K562 (cell line): ENCODE data around the gene BSDC1. TPM values are rescaled to one million over a fixed set of nuclear protein-coding genes. Genes with fewer than 3 reads are reported as not detected.

Experiments used
- CEBPG ChIP-seq, 3 experiments: fragments of 200-800 bp in 1 of 3; sonication (Bioruptor generic) in 1 of 3; sonication (generic) in 1 of 3; formaldehyde crosslinking in 1 of 3; IDR thresholded peaks in 2 of 3; conservative IDR thresholded peaks in 1 of 3; 2 replicates each; pipeline versions ENCODE4 v1.6.1 to v1.8.0; 2016 to 2022; ENCODE audit warnings: missing compliant biosample characterization in 2 of 3, missing genetic modification characterization in 2 of 3, mild to moderate bottlenecking in 1 of 3, missing genetic modification reagents in 1 of 3
- ETV1 ChIP-seq: fragments of 450-650 bp; conservative IDR thresholded peaks from 2 replicates; pipeline ENCODE4 v1.6.1; 2016; ENCODE audit warnings: missing genetic modification characterization, control low read depth, low read depth, missing compliant biosample characterization
- ETV6 ChIP-seq, 3 experiments: fragments of 150-350 bp in 1 of 3; sonication (generic) in 1 of 3; formaldehyde crosslinking in 1 of 3; IDR thresholded peaks; 2 replicates each; pipeline versions ENCODE4 v1.6.1 to v1.8.0; 2014 to 2022; ENCODE audit warnings: borderline replicate concordance in 2 of 3, low read depth in 2 of 3, antibody characterized with exemption in 1 of 3, low read length in 1 of 3, mild to moderate bottlenecking in 1 of 3, missing genetic modification reagents in 1 of 3
- FIP1L1 ChIP-seq: fragments of 200-400 bp; formaldehyde crosslinking; IDR thresholded peaks from 2 replicates; pipeline ENCODE4 v1.6.1; 2018; ENCODE audit warnings: mild to moderate bottlenecking, low read depth, low read length; ENCODE audit not compliant: poor library complexity, severe bottlenecking
- HDAC2 ChIP-seq: fragments of 450-650 bp; IDR thresholded peaks from 2 replicates; pipeline ENCODE4 v1.6.1; 2016; ENCODE audit warnings: mild to moderate bottlenecking
- JUND ChIP-seq, 2 experiments: IDR thresholded peaks; 2 replicates in 1 of 2; 3 replicates in 1 of 2; pipeline ENCODE4 v1.6.1; 2011; ENCODE audit warnings: borderline replicate concordance in 2 of 2, low read depth in 2 of 2, low read length in 2 of 2, improper control_type of control experiment in 1 of 2, missing biosample characterization in 1 of 2, missing genetic modification characterization in 1 of 2, missing genetic modification reagents in 1 of 2
- KLF1 ChIP-seq: fragments of 450-650 bp; IDR thresholded peaks from 2 replicates; pipeline ENCODE4 v1.6.1; 2016; ENCODE audit warnings: missing genetic modification characterization, missing compliant biosample characterization
- NRF1 ChIP-seq, 2 experiments: fragments of 450-650 bp; IDR thresholded peaks in 1 of 2; conservative IDR thresholded peaks in 1 of 2; 2 replicates each; pipeline ENCODE4 v1.6.1; 2014; ENCODE audit warnings: mild to moderate bottlenecking in 2 of 2
- RBM39 ChIP-seq: fragments of 200-400 bp; formaldehyde crosslinking; optimal IDR thresholded peaks from 2 replicates; pipeline ENCODE3; 2018; ENCODE audit warnings: low read depth, low read length
- SMARCC2 ChIP-seq: fragments of 450-650 bp; IDR thresholded peaks from 2 replicates; pipeline ENCODE4 v1.6.1; 2017; ENCODE audit warnings: antibody characterized with exemption, moderate library complexity, mild to moderate bottlenecking, low read depth
- polyA plus RNA-seq, 8 experiments: library from polyadenylated mRNA; depleted of rRNA in 4 of 8; stranded (reverse) in 5 of 8; unstranded in 3 of 8; fragments of >200 nt; fragmentation: Nextera tagmentation in 2 of 8; fragmentation: Illumina TruSeq in 1 of 8; extraction: Ambion mirVana in 2 of 8; extraction: Trizol in 1 of 8; gene quantifications; 2 replicates each; pipeline versions ENCODE4 v1.2.1 to v1.2.3, GENCODE V29; 2011 to 2014; ENCODE audit warnings: inconsistent platforms in 1 of 8, missing spikeins in 1 of 8
- total RNA-seq, 7 experiments: library from RNA; depleted of rRNA in 6 of 7; stranded (reverse); fragments of >200 nt in 6 of 7; fragmentation: Illumina TruSeq in 2 of 7; extraction: Trizol in 2 of 7; gene quantifications; 2 replicates each; pipeline versions ENCODE4 v1.2.1 to v1.2.3, GENCODE V29; 2011 to 2021; ENCODE audit warnings: low replicate concordance in 1 of 7
- TF ChIP-seq, protein P1 (sequence below), 2 experiments: fragments of 150-350 bp in 1 of 2; IDR thresholded peaks; 2 replicates each; pipeline ENCODE4 v1.6.1; 2012 to 2016; ENCODE audit warnings: low read depth in 2 of 2, low read length in 2 of 2, mild to moderate bottlenecking in 1 of 2, moderate library complexity in 1 of 2
- TF ChIP-seq, protein P2 (sequence below): sonication (generic); formaldehyde crosslinking; IDR thresholded peaks from 2 replicates; pipeline ENCODE4 v1.8.0; 2023; ENCODE audit warnings: mild to moderate bottlenecking, missing genetic modification reagents
- TF ChIP-seq, protein P3 (sequence below): fragments of 250-450 bp; sonication (Bioruptor Pico); IDR thresholded peaks from 2 replicates; pipeline ENCODE4 v1.4.0; 2020; ENCODE audit warnings: mild to moderate bottlenecking, moderate library complexity
- TF ChIP-seq, protein P4 (sequence below): fragments of 450-650 bp; formaldehyde crosslinking; conservative IDR thresholded peaks from 2 replicates; pipeline ENCODE4 v1.4.0; 2022; ENCODE audit warnings: mild to moderate bottlenecking, missing genetic modification characterization

BSDC1 gene
- total and polyA plus RNA-seq, 9 of the 15 experiments (the other 6 are each of a cell fraction or from before 2014, with no cell fraction given) = 10.2 to 96.8 (median 73.1) TPM

DNA sequence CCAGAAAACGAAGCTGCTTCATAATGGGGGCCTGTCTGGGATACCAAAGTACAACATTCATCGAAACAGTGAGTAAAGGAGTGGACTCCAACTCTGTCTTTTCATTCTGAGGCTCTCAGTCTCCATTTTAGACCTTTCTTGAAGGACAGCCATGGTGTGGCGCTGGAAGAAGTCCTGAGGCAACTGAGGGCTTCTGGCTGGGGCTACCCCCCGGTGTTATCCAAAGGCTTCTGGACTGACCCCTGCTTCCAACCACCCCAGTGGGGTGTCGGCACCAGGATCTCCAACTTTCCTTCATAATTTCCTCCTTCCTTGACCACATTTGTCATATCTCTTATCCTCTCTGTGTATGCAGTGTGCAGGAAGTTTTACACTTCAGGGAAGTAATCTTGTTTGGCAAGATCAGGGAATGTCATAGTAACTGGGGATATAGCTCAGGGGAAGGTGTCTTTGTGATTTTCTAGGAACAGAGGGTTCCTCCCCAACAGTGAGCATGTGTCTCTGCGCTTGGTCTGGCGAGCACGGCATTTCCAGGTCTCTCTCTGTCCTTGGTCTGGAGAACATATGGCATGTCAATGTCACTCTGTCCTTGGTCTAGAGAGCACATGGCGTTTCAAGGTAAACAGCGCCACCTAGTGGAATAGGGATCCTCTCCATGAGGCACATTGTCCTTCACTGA is 19.4 kb upstream of the BSDC1 start (continued):
- TF ChIP-seq, protein P1, sequence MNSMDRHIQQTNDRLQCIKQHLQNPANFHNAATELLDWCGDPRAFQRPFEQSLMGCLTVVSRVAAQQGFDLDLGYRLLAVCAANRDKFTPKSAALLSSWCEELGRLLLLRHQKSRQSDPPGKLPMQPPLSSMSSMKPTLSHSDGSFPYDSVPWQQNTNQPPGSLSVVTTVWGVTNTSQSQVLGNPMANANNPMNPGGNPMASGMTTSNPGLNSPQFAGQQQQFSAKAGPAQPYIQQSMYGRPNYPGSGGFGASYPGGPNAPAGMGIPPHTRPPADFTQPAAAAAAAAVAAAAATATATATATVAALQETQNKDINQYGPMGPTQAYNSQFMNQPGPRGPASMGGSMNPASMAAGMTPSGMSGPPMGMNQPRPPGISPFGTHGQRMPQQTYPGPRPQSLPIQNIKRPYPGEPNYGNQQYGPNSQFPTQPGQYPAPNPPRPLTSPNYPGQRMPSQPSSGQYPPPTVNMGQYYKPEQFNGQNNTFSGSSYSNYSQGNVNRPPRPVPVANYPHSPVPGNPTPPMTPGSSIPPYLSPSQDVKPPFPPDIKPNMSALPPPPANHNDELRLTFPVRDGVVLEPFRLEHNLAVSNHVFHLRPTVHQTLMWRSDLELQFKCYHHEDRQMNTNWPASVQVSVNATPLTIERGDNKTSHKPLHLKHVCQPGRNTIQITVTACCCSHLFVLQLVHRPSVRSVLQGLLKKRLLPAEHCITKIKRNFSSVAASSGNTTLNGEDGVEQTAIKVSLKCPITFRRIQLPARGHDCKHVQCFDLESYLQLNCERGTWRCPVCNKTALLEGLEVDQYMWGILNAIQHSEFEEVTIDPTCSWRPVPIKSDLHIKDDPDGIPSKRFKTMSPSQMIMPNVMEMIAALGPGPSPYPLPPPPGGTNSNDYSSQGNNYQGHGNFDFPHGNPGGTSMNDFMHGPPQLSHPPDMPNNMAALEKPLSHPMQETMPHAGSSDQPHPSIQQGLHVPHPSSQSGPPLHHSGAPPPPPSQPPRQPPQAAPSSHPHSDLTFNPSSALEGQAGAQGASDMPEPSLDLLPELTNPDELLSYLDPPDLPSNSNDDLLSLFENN (IDR thresholded peaks at IDR 0.05; ENCODE audit: low read depth in 2 of 2, low read length in 2 of 2) = peak in 1 of 2 experiments; percentile 26; a peak in 1 of 4 replicates
- TF ChIP-seq, protein P2, sequence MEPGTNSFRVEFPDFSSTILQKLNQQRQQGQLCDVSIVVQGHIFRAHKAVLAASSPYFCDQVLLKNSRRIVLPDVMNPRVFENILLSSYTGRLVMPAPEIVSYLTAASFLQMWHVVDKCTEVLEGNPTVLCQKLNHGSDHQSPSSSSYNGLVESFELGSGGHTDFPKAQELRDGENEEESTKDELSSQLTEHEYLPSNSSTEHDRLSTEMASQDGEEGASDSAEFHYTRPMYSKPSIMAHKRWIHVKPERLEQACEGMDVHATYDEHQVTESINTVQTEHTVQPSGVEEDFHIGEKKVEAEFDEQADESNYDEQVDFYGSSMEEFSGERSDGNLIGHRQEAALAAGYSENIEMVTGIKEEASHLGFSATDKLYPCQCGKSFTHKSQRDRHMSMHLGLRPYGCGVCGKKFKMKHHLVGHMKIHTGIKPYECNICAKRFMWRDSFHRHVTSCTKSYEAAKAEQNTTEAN = no peak
- no peak for TF ChIP-seq RBM39
- TF ChIP-seq FIP1L1 = no peak
- no peak for TF ChIP-seq ETV1 (tag)
- TF ChIP-seq, protein P3, sequence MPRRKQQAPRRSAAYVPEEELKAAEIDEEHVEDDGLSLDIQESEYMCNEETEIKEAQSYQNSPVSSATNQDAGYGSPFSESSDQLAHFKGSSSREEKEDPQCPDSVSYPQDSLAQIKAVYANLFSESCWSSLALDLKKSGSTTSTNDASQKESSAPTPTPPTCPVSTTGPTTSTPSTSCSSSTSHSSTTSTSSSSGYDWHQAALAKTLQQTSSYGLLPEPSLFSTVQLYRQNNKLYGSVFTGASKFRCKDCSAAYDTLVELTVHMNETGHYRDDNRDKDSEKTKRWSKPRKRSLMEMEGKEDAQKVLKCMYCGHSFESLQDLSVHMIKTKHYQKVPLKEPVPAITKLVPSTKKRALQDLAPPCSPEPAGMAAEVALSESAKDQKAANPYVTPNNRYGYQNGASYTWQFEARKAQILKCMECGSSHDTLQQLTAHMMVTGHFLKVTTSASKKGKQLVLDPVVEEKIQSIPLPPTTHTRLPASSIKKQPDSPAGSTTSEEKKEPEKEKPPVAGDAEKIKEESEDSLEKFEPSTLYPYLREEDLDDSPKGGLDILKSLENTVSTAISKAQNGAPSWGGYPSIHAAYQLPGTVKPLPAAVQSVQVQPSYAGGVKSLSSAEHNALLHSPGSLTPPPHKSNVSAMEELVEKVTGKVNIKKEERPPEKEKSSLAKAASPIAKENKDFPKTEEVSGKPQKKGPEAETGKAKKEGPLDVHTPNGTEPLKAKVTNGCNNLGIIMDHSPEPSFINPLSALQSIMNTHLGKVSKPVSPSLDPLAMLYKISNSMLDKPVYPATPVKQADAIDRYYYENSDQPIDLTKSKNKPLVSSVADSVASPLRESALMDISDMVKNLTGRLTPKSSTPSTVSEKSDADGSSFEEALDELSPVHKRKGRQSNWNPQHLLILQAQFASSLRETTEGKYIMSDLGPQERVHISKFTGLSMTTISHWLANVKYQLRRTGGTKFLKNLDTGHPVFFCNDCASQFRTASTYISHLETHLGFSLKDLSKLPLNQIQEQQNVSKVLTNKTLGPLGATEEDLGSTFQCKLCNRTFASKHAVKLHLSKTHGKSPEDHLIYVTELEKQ = no peak
- TF ChIP-seq NRF1 (conservative IDR thresholded peaks at IDR 0.05 in 1 of 2, IDR thresholded peaks at IDR 0.05 in 1 of 2) = peak in 1 of 2 experiments; percentile 32; a peak in 2 of 4 replicates
- TF ChIP-seq KLF1 = 0 out of 2 replicates have a peak, but pooled peaks have one; percentile 26
- no peak; the same call in 1 of the 2 replicates for TF ChIP-seq HDAC2
- TF ChIP-seq, protein P4, sequence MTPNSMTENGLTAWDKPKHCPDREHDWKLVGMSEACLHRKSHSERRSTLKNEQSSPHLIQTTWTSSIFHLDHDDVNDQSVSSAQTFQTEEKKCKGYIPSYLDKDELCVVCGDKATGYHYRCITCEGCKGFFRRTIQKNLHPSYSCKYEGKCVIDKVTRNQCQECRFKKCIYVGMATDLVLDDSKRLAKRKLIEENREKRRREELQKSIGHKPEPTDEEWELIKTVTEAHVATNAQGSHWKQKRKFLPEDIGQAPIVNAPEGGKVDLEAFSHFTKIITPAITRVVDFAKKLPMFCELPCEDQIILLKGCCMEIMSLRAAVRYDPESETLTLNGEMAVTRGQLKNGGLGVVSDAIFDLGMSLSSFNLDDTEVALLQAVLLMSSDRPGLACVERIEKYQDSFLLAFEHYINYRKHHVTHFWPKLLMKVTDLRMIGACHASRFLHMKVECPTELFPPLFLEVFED (CRISPR knock-in tag) = no peak
- TF ChIP-seq JUND (IDR thresholded peaks at IDR 0.05; ENCODE audit: borderline replicate concordance, low read depth, low read length) = peak; percentile 38; the same call in 1 of the 2 replicates
- peak; percentile 66; the same call in 2 of the 3 replicates for TF ChIP-seq JUND (tag; IDR thresholded peaks at IDR 0.05; ENCODE audit: borderline replicate concordance, low read depth, low read length)
- TF ChIP-seq CEBPG (CRISPR knock-in tag; IDR thresholded peaks at IDR 0.05) = 0 out of 2 replicates have a peak, but pooled peaks have one; percentile 30
- no peak for TF ChIP-seq CEBPG (tag; conservative IDR thresholded peaks at IDR 0.05 in 1 of 2, IDR thresholded peaks at IDR 0.05 in 1 of 2)
- peak in 1 of 2 experiments; percentile 72; a peak in 1 of 4 replicates for TF ChIP-seq ETV6 (IDR thresholded peaks at IDR 0.05; ENCODE audit: borderline replicate concordance in 1 of 2, low read depth in 2 of 2, low read length in 1 of 2)
- no peak for TF ChIP-seq ETV6 (CRISPR knock-in tag; IDR thresholded peaks at IDR 0.05; ENCODE audit: borderline replicate concordance)
- no peak for TF ChIP-seq SMARCC2
